ENCODE measurements around the gene SMTN. TPM values are rescaled to one million over a fixed set of nuclear protein-coding genes. Genes with fewer than 3 reads are reported as not detected.

Gene SMTN
- total RNA-seq, 2 donors from 2014 or later, result 62.6 to 141 TPM

DNA sequence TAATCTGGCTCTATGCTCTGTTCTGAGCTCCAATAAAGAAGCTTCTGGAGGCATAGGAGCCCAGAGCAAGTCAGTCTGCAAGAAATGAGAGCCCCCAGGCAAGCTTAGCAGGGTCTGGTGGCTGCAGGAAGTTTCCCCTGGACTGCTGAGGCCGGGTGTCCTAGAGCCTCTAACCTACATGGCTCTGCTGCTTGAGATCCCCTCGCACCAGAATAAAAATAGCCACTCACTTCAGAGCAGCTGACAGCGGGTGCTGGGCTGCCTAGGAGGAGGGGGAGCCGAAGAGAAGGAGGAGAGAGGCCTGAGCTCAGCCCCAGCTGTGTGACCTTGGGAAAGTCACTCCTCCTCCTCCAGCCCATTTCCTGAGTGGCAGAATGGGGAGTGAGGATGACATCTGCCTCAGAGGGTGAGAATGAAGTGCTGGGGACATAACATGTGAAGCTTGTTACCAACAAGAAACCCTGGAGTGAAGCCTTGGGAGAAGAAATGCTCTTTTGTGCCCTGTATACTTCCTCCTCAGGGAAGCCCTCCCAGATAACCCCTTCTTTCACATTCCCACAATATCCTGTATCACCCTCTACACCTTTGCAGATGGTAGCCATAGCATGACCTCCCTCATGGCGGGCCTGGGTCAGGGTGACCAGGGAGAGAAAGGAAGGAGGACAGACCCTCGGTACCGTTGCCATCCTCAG lies 38.1 kb downstream of the SMTN start:
- no peak for ATAC-seq
- DNase-seq, result no peak
- intact Hi-C loops (cut with DNase I, micrococcal nuclease), result no loop called here

DNA sequence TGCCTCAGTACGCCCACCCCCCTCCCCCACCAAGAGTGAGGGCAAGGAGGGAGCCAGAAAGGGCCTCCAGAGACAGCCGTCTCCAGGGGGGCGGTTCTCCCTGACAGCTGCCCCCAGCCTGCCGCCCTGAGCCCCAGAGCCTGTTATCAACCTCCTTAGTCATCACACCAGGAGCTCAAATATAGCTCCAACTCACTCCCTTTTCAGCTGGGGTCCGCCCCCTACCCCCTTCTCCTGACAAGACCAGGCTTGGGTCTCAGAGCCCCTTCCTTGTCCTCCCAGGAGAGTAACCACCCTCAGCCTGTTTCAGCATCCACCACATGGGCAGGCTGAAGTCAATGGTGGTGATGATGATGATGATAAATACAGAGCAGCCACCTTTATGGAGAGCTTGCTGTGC lies 39.1 kb downstream of the SMTN start:
- DNase-seq, result no peak
- intact Hi-C loops (cut with DNase I, micrococcal nuclease), result no loop called here

DNA sequence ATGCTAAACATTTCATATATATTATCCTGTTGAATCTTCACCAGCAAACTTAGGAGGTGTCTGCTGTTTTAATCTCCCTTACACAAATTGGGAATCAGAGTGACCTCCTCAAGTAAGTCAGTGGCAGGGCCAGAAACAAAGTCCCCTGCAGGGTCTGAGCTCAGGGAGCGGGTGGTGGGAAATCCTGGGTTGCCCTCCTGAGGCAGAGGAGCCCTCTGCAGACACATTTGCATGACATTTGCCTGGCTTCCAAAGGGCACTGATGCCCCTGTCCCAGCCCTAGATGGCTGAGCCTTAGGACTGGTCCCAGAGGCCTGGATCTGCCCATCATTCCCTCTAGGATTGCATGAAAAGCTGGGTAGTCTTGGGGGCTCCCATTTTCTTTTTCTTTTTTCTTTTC lies 39.5 kb downstream of the SMTN start:
- ATAC-seq (no peak), DNase-seq (no peak)
- intact Hi-C loops (cut with DNase I, micrococcal nuclease), result no loop called here

More for the DNA sequence above, 39.1 kb downstream of the SMTN start:
- ATAC-seq, result no peak

DNA sequence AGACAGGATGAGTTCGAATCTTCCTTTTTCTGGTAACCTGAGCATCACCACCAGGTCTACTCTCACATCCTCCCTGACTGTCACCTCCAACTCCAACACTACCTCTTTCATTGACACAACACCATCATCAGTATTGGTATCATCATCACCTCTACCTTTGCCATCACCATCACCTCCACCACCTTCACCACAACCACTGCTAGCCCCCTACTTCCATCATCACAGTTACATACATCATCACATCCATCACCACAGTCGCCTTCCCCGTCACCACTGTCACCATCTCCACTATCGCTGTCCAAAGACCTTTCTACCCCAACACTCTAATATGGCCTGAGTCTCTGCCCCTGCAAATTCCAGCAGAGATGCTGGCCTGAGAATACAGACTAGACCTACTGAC lies 40.3 kb downstream of the SMTN start:
- intact Hi-C loops (cut with DNase I, micrococcal nuclease), result no loop called here
- no peak for DNase-seq
- ATAC-seq, result no peak

DNA sequence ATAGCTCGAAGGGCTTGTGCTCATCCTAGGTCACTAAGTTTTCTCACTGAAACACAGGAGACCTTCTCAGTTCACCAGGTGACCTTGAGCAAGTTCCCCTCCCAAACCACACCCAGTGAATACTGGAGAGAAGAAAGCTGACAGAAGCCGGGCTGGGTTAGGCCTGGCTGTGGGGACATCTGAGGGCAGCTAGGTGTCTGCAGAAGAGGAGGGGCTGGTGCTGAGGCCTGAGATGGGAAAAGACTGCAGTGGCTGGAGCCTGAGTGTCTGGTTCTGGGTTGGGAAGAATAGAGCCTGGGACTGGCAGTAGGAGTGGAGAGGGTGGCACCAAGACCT lies 41.0 kb downstream of the SMTN start:
- intact Hi-C loops (cut with DNase I, micrococcal nuclease), result no loop called here
- ATAC-seq (peak; percentile 68), DNase-seq (no peak)

DNA sequence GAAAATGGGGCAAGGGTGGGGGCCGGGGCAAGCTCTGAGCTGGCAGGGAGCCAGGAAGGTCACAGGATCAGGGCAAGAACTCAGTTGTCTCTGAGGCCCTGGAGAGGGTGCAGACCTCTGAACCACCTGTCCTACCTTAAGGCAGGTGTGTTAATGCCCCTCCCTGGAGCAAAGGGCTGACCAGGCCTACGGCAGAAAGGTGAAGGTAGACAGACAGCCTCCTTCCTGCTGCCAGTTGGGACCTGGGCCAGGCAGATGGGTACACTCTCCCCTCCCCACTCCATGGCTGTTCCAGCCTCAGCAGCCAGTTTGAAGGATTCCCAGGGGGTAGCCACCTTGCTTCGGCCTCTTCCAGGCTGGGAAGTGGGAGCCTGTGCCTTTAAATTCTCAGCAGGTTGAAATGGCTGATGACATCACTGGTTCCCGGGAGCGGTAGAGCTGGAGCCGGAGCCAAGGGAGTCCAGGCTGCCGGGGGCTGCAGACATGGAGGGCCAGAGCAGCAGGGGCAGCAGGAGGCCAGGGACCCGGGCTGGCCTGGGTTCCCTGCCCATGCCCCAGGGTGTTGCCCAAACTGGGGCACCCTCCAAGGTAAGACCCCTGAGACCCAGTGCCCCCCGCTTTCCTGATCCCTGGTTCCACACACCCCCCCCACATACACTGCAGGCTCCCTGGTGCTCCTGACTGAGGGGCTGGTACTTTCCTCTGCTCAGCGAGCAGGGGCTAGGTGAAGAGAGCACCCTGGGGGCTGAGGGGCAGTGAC lies 41.6 kb downstream of the SMTN start, which contains the start of gene INPP5J:
Gene INPP5J (plus strand): TSS at position 435 of the 760 bp plus-strand sequence. CDS start 49 bp downstream, at position 484.
- ATAC-seq (peak; percentile 89), DNase-seq (peak; percentile 85 to 86)
- intact Hi-C loops (cut with DNase I, micrococcal nuclease), result no loop called here

DNA sequence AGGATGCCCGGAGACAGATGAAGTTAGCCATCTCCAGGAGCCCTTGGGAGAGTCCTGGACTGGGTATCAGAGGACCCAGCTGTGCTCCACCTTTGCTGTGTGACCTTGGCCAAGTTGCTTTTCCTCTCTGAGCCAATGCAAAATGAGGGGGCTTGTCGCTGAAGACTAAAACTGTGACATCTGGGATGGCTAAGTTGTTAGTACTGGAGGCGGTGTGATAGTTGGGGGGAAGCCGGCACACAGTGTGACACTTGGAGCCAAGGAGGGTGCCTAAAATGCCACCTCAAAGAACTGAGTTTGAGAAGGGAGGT lies 42.1 kb downstream of the SMTN start:
- no peak for DNase-seq
- intact Hi-C loops (cut with DNase I, micrococcal nuclease), result no loop called here
- ATAC-seq, result peak; percentile 11

DNA sequence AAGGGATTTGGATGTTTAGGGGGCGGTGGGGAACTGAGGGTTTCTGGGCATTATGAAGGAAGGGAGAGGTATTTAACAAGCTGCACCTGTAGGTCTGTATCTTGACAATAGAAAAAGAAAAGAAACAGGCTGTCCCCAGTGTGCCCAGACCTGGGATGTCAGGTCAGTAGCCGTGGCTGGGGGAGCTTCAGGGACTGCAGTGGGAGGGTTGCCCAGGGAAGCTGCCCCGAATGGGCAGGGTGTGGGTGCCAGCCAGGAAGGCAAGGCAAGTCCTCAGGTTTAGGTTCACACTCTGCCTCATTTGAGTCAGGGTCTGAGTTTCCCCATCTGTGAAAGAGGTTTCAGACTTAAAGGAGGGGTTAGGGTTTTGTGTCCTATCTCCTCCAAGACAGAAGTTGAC lies 43.2 kb downstream of the SMTN start:
- intact Hi-C loops (cut with DNase I, micrococcal nuclease), result no loop called here
- ATAC-seq (no peak), DNase-seq (no peak)

DNA sequence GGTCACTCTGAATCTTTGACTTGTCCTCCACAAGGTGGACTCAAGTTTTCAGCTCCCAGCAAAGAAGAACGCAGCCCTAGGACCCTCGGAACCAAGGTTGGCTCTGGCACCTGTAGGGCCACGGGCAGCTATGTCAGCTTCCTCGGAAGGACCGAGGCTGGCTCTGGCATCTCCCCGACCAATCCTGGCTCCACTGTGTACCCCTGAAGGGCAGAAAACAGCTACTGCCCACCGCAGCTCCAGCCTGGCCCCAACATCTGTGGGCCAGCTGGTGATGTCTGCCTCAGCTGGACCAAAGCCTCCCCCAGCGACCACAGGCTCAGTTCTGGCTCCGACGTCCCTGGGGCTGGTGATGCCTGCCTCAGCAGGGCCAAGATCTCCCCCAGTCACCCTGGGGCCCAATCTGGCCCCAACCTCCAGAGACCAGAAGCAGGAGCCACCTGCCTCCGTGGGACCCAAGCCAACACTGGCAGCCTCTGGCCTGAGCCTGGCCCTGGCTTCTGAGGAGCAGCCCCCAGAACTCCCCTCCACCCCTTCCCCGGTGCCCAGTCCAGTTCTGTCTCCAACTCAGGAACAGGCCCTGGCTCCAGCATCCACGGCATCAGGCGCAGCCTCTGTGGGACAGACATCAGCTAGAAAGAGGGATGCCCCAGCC lies 43.8 kb downstream of the SMTN start:
- intact Hi-C loops (cut with DNase I, micrococcal nuclease), result no loop called here
- DNase-seq (no peak), ATAC-seq (no peak)

DNA sequence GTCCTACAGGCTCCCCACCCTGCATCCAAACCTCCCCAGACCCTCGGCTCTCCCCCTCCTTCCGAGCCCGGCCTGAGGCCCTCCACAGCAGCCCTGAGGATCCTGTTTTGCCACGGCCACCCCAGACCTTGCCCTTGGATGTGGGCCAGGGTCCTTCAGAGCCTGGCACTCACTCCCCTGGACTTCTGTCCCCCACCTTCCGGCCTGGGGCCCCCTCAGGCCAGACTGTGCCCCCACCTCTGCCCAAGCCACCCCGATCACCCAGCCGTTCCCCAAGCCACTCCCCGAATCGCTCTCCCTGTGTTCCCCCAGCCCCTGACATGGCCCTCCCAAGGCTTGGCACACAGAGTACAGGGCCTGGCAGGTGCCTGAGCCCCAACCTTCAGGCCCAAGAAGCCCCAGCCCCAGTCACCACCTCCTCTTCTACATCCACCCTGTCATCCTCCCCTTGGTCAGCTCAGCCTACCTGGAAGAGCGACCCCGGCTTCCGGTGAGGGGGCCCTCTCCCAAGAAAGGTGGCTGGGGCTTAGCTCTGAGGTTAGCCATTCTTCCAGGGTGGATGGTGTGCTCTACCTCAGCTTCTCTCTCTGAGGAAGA lies 44.5 kb downstream of the SMTN start:
- intact Hi-C loops (cut with DNase I, micrococcal nuclease), result no loop called here
- DNase-seq (no peak), ATAC-seq (no peak)

DNA sequence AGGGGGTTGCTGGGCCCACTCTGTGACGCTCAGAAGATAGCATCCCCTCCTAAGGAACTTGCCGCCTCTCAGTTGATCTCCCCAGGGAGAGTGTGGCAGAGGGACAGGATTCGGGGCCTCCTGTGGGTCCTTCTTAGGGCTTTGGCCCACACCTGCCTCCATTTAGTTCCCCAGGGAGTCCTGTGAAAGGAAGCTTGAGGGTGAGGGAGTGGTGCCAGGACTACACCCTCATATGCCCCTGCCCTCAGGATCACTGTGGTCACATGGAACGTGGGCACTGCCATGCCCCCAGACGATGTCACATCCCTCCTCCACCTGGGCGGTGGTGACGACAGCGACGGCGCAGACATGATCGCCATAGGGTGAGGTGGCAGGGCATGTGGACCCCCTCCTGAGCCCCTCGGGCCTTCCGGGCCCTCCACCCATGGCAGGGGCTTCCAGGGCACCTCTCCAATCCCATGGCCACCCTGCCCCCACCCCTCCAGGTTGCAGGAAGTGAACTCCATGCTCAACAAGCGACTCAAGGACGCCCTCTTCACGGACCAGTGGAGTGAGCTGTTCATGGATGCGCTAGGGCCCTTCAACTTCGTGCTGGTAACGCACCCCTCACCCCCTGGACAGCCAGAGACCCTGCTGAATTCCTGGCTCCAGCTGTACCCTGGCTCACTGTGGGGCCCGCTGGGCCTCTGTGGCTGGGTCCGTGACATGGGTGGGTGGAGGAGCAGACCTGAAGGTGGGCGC lies 45.2 kb downstream of the SMTN start:
- ATAC-seq (no peak), DNase-seq (no peak)
- intact Hi-C loops (cut with DNase I, micrococcal nuclease), result no loop called here

DNA sequence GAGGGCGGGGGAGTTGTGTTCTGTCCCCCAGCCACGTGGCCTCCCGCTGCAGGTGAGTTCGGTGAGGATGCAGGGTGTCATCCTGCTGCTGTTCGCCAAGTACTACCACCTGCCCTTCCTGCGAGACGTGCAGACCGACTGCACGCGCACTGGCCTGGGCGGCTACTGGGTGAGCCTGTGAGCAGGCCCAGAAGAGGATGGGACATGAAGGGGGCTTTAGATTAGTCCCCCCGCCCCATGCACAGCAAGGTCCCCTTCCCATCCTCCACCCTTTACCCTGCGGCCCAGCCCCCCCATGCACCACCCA lies 45.7 kb downstream of the SMTN start:
- no peak for DNase-seq
- no peak for ATAC-seq
- intact Hi-C loops (cut with DNase I, micrococcal nuclease), result no loop called here

DNA sequence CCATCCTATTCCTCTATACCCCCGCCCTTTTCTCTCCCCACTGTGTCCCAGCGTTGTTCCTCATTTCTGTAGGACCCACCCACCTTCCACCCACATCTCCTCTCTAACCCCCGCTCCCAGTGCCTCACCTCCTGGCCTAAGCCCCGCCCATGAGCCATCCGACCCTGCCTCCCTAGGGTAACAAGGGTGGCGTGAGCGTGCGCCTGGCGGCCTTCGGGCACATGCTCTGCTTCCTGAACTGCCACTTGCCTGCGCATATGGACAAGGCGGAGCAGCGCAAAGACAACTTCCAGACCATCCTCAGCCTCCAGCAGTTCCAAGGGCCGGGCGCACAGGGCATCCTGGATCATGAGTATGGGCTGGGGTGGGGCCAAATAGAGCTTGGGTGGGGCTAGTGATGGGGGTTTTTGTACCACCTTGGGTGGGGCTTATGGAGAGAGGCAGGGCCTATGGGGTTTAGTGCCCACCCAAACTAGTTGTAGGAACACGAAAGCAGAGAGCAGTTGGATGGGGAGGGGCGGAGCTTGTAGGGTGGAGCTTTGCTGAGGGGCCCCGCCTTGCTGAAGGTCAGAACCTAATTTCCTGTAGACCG lies 46.2 kb downstream of the SMTN start:
- DNase-seq (peak in 1 of 2 donors; percentile 33), ATAC-seq (no peak)
- intact Hi-C loops (cut with DNase I, micrococcal nuclease), result no loop called here

DNA sequence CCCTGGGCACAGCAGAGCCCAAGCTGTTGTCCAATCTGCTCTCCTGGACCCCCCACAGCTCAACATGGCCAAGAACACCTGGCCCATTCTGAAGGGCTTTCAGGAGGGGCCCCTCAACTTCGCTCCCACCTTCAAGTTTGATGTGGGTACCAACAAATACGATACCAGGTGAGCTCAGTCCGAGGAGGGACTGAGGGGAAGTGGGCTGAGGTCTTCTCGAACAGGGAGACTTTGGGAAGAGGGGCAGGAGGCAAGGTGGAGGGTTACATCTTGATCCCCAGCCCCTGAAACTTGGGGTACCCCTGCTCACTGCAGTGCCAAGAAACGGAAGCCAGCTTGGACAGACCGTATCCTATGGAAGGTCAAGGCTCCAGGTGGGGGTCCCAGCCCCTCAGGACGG lies 47.0 kb downstream of the SMTN start:
- intact Hi-C loops (cut with DNase I, micrococcal nuclease), result no loop called here
- ATAC-seq (no peak), DNase-seq (no peak)

DNA sequence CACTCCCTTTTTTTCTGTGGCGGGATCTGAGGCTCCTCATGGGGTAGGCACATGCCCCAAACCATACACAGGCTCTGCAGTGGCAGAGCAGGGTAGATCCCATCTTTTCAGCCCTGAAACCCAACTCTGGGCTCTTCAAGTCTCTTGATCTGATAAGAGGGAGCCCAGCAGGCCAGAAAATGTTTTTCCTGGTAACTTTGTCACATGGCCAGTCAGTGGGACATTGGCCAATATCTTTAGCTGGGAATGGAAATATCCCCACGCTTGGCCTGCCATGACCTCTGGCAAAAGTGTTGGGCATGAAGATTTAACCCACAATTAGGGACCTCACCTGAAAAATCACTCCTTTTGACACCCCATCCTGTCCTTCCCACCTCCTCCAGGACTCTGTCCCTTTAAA lies 49.8 kb downstream of the SMTN start:
- DNase-seq (no peak), ATAC-seq (no peak)
- intact Hi-C loops (cut with DNase I, micrococcal nuclease), result no loop called here

DNA sequence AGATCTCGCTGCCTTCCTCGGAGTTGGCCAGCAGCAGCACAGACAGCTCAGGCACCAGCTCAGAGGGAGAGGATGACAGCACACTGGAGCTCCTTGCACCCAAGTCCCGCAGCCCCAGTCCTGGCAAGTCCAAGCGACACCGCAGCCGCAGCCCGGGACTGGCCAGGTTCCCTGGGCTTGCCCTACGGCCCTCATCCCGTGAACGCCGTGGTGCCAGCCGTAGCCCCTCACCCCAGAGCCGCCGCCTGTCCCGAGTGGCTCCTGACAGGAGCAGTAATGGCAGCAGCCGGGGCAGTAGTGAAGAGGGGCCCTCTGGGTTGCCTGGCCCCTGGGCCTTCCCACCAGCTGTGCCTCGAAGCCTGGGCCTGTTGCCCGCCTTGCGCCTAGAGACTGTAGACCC lies 52.8 kb downstream of the SMTN start:
- no peak for ATAC-seq
- intact Hi-C loops (cut with DNase I, micrococcal nuclease), result no loop called here
- no peak for DNase-seq

DNA sequence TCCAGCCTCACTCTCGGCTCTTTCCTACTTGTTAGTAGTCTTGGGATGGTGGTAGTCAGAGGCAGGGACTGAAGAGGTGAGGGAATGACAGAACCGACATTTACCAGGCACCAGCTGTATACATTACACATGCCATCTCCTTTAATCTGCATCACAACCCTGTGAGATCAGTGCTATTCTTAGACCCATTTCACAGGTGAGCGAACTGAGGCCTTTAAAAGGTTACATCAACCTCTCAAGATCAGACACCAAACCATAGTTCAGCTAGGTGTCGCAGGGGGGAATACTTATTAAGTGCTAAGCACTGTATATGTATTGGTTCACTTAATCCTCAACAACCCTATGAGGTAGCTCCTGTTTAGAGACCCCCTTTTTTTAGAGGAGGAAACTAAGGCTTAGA lies 53.6 kb downstream of the SMTN start:
- intact Hi-C loops (cut with DNase I, micrococcal nuclease), result no loop called here
- DNase-seq (no peak), ATAC-seq (no peak)

DNA sequence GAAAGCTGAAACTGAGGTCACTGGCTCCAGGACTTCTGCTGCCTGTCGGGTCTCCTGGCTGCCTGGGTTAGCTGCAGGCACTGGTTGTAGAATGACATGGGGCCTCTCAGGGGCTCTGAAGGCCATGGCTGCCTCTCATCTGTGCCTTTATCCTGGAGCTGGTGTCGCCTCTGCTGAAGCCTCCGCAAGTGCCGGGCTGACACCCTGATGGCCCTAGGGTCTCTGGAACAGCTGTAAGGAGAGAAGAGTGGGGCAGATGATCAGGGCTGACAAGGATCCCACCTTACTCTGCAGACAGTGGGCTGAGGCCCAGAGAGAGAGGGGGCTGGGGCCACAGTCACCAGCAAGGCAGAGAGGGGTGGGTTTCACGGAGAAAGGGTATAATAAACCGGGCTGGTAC lies 54.6 kb downstream of the SMTN start:
- intact Hi-C loops (cut with DNase I, micrococcal nuclease), result no loop called here
- ATAC-seq (peak; percentile 8), DNase-seq (no peak)

DNA sequence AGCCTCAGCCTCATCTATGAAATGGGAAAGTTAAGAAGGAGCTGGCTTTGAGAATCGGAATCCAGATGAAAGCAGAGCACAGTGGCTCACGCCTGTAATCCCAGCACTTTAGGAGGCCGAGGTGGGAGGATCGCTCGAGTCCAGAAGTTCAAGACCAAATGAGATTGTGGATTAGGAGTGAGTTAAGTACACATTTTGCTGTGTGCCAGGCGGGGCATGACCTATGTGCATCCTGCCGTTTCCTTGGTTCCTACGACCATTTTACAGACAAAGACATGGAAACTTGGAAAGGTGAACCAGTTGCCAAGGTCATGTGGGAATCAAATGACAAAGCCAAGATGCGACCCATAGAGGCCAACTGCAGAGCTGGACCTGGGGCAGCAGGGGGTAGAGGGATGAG lies 55.0 kb downstream of the SMTN start:
- ATAC-seq, result peak; percentile 11
- intact Hi-C loops (cut with DNase I, micrococcal nuclease), result no loop called here
- DNase-seq, result no peak

Data from left colon (tissue), 2 donors.